B cell (primary cell): ENCODE data around the gene CASP1. TPM values are rescaled to one million over a fixed set of nuclear protein-coding genes. Genes with fewer than 3 reads are reported as not detected.
"Not testable (repeated sequence)": the region's sequence is repeated elsewhere in the genome, so short reads cannot be mapped to it uniquely, and the experiment has no call there.

Experiments used
- ATAC-seq: fragments of 200-7000 bp; cut with Tn5 transposase; one replicate; pipeline ENCODE4 v1.10.0; 2021; ENCODE audit warnings: low read depth, mild to moderate bottlenecking, moderate number of reproducible peaks, moderate library complexity
- CTCF ChIA-PET: fragments of 350-600 bp; sonication (Branson Sonifier 250); formaldehyde crosslinking; loops from one replicate; lab custom pipeline; 2021; ENCODE audit warnings: antibody characterized with exemption, inconsistent platforms; lab: Charles Lee
- POLR2A ChIA-PET: fragments of 350-600 bp; sonication (Branson Sonifier 250); formaldehyde crosslinking; loops from one replicate; lab custom pipeline; 2021; ENCODE audit warnings: antibody characterized with exemption; lab: Charles Lee
- DNase-seq: peaks from one replicate; pipeline ENCODE4 v3.0.0; 2013
- H2AFZ ChIP-seq: 2 replicates; pipeline ENCODE4 v1.6.1; 2012; ENCODE audit warnings: mild to moderate bottlenecking, low read depth, low read length; ENCODE audit not compliant: insufficient read depth, poor library complexity, severe bottlenecking
- H3K27ac ChIP-seq, 2 donors: 1 replicate in 1 of 2; 2 replicates in 1 of 2; pipeline ENCODE4 v1.5.1; 2012 to 2013; ENCODE audit warnings: low read length in 2 of 2, mild to moderate bottlenecking in 2 of 2, moderate library complexity in 1 of 2
- H3K27me3 ChIP-seq, 4 experiments: fragments of 200-600 bp in 1 of 4; sonication (generic) in 1 of 4; replicated peaks in 1 of 4; 1 replicate in 2 of 4; 2 replicates in 2 of 4; pipeline versions ENCODE4 v1.6.1 to v1.7.0; 2013 to 2016; ENCODE audit warnings: low read length in 3 of 4, mild to moderate bottlenecking in 2 of 4, mixed read lengths in 1 of 4, moderate library complexity in 1 of 4; ENCODE audit not compliant: insufficient read depth in 4 of 4, control insufficient read depth in 3 of 4; ENCODE audit errors: control extremely low read depth in 1 of 4
- H3K36me3 ChIP-seq, 2 experiments: replicated peaks in 1 of 2; 1 replicate in 1 of 2; 2 replicates in 1 of 2; pipeline versions ENCODE4 v1.6.1 to v1.7.1; 2013; ENCODE audit warnings: low read length in 1 of 2; ENCODE audit not compliant: insufficient read depth in 2 of 2, control insufficient read depth in 1 of 2; ENCODE audit errors: control extremely low read depth in 1 of 2, extremely low read depth in 1 of 2
- H3K4me1 ChIP-seq, 2 donors: fragments of 200-600 bp in 1 of 2; sonication (generic) in 1 of 2; 1 replicate in 1 of 2; 2 replicates in 1 of 2; pipeline versions ENCODE4 v1.5.1 to v1.6.1; 2013 to 2017; ENCODE audit warnings: low read length in 2 of 2; ENCODE audit not compliant: control insufficient read depth in 2 of 2, insufficient read depth in 2 of 2
- H3K4me2 ChIP-seq: replicated peaks from 2 replicates; pipeline ENCODE3; 2012; ENCODE audit warnings: mild to moderate bottlenecking, low read depth, low read length; ENCODE audit not compliant: poor library complexity, severe bottlenecking
- H3K4me3 ChIP-seq, 5 experiments: fragments of 200-600 bp in 1 of 5; sonication (generic) in 1 of 5; 1 replicate in 3 of 5; 2 replicates in 2 of 5; pipeline versions ENCODE4 v1.5.1 to v1.7.0; 2011 to 2016; ENCODE audit warnings: low read length in 4 of 5, mild to moderate bottlenecking in 4 of 5, low read depth in 2 of 5, control low read depth in 1 of 5, moderate library complexity in 1 of 5; ENCODE audit not compliant: insufficient read depth in 1 of 5; ENCODE audit errors: control extremely low read depth in 1 of 5, extremely low read depth in 1 of 5
- H3K79me2 ChIP-seq: fragments of 200-600 bp; sonication (generic); one replicate; pipeline ENCODE4 v1.6.0; 2016; ENCODE audit warnings: low read length; ENCODE audit not compliant: control insufficient read depth, insufficient read depth
- H3K9ac ChIP-seq: fragments of 200-600 bp; sonication (generic); 2 replicates; pipeline ENCODE4 v1.6.1; 2017; ENCODE audit warnings: mild to moderate bottlenecking, low read length, moderate library complexity
- H3K9me3 ChIP-seq, 3 donors: one replicate each; pipeline versions ENCODE4 v1.6.1 to v1.7.1; 2013; ENCODE audit warnings: low read length in 2 of 3; ENCODE audit not compliant: control insufficient read depth in 2 of 3, insufficient read depth in 1 of 3; ENCODE audit errors: control extremely low read depth in 1 of 3
- H4K20me1 ChIP-seq: 2 replicates; pipeline ENCODE4 v1.6.0; 2012; ENCODE audit warnings: mild to moderate bottlenecking, low read length; ENCODE audit not compliant: insufficient read depth, control insufficient read depth, poor library complexity, severe bottlenecking
- H3K27ac Mint-ChIP-seq: one replicate; pipeline ENCODE4 v1.8.0; 2021; ENCODE audit warnings: mixed read lengths
- H3K27me3 Mint-ChIP-seq: one replicate; pipeline ENCODE4 v1.8.0; 2021; ENCODE audit warnings: mixed read lengths
- H3K4me1 Mint-ChIP-seq: one replicate; pipeline ENCODE4 v1.8.0; 2021; ENCODE audit warnings: mixed read lengths
- H3K4me3 Mint-ChIP-seq: one replicate; pipeline ENCODE4 v1.8.0; 2021; ENCODE audit warnings: mixed read lengths
- H3K9me3 Mint-ChIP-seq: one replicate; pipeline ENCODE4 v1.8.0; 2022; ENCODE audit warnings: mixed read lengths; ENCODE audit not compliant: insufficient read depth
- EZH2 ChIP-seq: IDR thresholded peaks from 2 replicates; pipeline ENCODE4 v1.6.1; 2012; ENCODE audit warnings: borderline replicate concordance, low read depth, mild to moderate bottlenecking, moderate library complexity, low read length; ENCODE audit not compliant: insufficient read depth, poor library complexity, severe bottlenecking
- WGBS: methylation state at CpG from one replicate; pipeline ENCODE4 v1.1.5; 2013; ENCODE audit warnings: missing lambda C conversion rate; ENCODE audit not compliant: insufficient coverage; 5-methylcytosine and 5-hydroxymethylcytosine counted together
- intact Hi-C: fragments of 100-400 bp; cut with micrococcal nuclease; formaldehyde crosslinking; loops from one replicate; pipeline ENCODE4 v1.10.0; 2022
- polyA plus RNA-seq: library from polyadenylated mRNA; depleted of rRNA; stranded (reverse); fragments of >200 nt; gene quantifications from 2 replicates; pipeline ENCODE4 v1.2.3, GENCODE V29; 2012
- total RNA-seq, 2 donors: library from RNA; stranded (reverse); fragments of 120-200 nt in 1 of 2; gene quantifications; 1 replicate in 1 of 2; 2 replicates in 1 of 2; pipeline versions ENCODE4 v1.2.3 to v1.2.4, GENCODE V29; 2013 to 2022
- TF ChIP-seq, protein P1 (sequence below): fragments of 200-600 bp; IDR thresholded peaks from one replicate; pipeline ENCODE4 v1.8.0; 2022; ENCODE audit warnings: antibody characterized with exemption, mild to moderate bottlenecking

The CASP1 gene
- total and polyA plus RNA-seq, 2 donors (not counting 1 experiment from before 2014, with no cell fraction given): 28.4 to 31.9 TPM

DNA sequence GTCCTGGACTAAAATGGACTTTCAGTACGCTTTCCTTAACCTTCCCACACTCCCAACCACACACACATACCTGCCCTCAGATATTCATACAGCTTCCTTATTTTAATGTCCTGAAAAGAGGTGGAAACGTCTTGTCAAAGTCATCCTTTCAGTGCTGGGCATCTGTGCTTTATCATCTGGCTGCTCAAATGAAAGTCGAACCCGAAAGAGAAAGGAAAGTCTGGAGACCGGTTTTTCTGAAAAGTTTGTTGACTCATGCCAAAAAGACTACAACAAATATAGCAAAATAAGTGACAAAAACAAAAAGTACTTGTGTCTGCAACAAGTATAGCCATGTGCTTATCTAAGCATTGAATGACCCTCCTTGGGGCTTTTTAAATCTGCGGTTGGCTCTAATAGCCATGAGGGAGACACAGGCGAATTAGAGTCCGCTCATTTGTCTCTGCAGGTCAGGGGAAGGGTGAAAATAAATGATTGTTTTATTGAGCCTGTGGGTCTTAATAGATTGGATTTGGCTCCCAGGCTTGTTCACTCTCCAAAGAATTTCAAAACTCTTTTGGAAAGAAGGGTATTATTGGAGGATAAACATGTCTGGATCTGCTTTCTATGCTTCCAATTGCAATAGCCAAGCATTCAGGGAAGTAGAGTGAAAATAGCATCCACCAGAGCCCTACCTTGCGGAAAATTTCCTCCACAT is 28.4 kb upstream of the CASP1 start:
- intact Hi-C loops, H4K20me1 ChIP-seq, H3K9ac ChIP-seq, H3K9me3 ChIP-seq, H3K4me3 ChIP-seq, H3K36me3 ChIP-seq, H3K79me2 ChIP-seq, H3K4me1 Mint-ChIP-seq, H3K27ac Mint-ChIP-seq, H3K27me3 Mint-ChIP-seq, POLR2A ChIA-PET, H3K4me1 ChIP-seq, H3K4me3 Mint-ChIP-seq, H2AFZ ChIP-seq, ATAC-seq, H3K27ac ChIP-seq, CTCF ChIA-PET, DNase-seq, H3K4me2 ChIP-seq, H3K27me3 ChIP-seq, H3K9me3 Mint-ChIP-seq: not testable (repeated sequence)
- 78% methylated on average over 8 of the region's 9 CpGs for WGBS

DNA sequence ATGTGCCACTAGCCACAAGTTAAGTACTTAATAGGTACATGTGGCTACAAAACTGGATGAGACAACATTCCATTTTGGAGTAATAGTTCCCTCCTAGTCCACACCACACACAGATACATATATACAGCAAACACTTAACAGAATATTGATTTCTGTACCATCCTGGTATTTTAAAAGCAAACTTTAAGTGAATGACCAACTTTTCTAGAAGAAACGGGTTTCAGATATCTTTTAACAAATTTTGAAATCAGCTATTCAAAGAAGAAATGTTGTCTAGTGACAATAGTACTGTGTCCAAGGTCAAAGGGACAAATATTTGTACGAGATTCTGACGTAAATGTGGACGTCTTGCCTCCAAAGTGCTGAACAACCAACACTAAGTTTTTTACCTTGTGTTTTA is 22.5 kb upstream of the CASP1 start:
- ATAC-seq (no peak), DNase-seq (no peak)
- no peaks in the 10 kb centered on the region for H3K4me1 ChIP-seq
- no peaks in the 10 kb centered on the region for H3K36me3 ChIP-seq
- WGBS: no CpG with 5 or more reads among the region's 4 CpGs
- H3K27ac ChIP-seq: no peak overlapping the region
- H3K4me3 ChIP-seq: no peak overlapping the region
- no peak for TF ChIP-seq EZH2
- TF ChIP-seq, protein P1, sequence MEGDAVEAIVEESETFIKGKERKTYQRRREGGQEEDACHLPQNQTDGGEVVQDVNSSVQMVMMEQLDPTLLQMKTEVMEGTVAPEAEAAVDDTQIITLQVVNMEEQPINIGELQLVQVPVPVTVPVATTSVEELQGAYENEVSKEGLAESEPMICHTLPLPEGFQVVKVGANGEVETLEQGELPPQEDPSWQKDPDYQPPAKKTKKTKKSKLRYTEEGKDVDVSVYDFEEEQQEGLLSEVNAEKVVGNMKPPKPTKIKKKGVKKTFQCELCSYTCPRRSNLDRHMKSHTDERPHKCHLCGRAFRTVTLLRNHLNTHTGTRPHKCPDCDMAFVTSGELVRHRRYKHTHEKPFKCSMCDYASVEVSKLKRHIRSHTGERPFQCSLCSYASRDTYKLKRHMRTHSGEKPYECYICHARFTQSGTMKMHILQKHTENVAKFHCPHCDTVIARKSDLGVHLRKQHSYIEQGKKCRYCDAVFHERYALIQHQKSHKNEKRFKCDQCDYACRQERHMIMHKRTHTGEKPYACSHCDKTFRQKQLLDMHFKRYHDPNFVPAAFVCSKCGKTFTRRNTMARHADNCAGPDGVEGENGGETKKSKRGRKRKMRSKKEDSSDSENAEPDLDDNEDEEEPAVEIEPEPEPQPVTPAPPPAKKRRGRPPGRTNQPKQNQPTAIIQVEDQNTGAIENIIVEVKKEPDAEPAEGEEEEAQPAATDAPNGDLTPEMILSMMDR: no peak
- H3K9me3 ChIP-seq: no peaks in the 10 kb centered on the region
- Mint-ChIP-seq H3K27me3 (peaks cover 5% of the 10 kb centered on the region), H3K4me1 (no peaks in the 10 kb centered on the region), H3K9me3 (no peaks in the 10 kb centered on the region), H3K4me3 (no peak overlapping the region), H3K27ac (no peak overlapping the region)
- H3K79me2 ChIP-seq: no peaks in the 10 kb centered on the region
- POLR2A ChIA-PET: no interaction called here
- no peaks in the 10 kb centered on the region for H4K20me1 ChIP-seq
- H3K27me3 ChIP-seq: no peaks in the 10 kb centered on the region
- H2AFZ ChIP-seq: no peak overlapping the region
- H3K4me2 ChIP-seq: no peak overlapping the region
- H3K9ac ChIP-seq: no peak overlapping the region
- CTCF ChIA-PET: no interaction called here
- intact Hi-C loops: no loop called here
